NCI-H1105 (cell line): Measurements from ENCODE around the gene LRPPRC.

ENCODE experiments used
- DNase-seq: peaks from one replicate; lab custom pipeline; 2025; lab: John Stamatoyannopoulos, UW

LRPPRC gene

DNA sequence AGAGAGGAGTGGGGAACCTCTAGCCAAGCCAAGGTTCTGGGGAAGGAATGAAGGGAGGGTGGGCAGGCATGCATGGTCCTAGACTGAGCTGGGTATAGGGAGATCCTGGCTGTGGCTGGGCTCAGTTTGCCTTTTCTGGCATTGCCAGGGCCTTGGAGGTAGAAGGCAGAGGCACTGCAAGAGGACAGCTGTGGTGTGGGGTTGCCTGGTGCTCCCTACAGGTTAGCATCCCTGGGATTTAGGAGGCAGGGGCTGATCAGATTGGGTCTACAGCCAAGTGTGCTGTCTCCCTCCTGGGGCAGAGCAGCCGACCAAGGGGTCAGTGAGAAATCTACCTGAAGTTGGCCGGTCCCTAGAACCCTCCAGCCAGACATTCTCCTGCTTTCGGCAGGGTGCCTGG, 141.1 kb downstream of the LRPPRC start:
- no peak for DNase-seq

DNA sequence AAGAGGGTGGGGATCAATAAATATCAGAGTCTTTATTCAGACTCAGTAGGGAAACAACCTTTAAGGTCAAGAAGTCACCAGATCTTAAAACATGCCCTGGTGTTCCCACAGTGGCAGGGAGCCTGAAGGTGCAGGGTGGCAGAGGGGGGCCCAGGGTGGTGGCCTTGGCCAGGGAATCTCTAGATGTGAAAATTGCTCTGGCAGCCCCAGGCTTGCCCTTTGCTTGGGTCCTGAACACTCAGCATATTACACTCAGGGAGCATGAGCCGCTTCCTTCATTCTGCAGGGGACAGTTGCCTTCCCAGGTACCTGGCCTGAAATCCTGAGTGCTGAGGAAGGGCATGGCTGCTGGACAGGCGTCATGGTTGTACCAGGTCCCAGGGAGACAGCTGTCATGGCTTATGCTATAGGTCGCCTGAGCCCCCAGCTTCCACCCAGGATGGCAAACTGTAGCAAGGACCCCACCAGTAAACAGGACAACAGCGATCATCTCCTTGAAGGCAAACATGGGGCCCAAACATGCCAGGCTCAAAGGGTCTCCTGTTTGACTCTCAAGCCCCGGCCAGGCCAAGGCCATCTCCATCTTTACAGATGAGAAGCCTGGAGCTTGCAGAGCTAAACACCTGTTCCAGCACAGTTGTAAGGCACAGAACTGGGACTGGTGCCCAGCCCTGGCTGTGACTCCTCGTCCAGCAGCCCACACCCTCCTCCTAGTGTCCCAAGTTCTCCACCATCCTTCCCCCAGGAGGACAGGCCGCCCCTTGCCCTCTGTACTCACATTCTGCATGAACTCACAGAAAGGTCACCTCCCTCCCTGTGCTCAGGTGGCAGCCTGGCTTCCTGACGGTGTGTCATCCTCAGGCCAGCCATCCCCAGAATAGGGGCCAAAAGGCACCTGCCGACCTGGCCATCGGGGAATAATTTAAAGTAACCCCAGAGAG, 142.4 kb downstream of the LRPPRC start:
- DNase-seq: no peak

DNA sequence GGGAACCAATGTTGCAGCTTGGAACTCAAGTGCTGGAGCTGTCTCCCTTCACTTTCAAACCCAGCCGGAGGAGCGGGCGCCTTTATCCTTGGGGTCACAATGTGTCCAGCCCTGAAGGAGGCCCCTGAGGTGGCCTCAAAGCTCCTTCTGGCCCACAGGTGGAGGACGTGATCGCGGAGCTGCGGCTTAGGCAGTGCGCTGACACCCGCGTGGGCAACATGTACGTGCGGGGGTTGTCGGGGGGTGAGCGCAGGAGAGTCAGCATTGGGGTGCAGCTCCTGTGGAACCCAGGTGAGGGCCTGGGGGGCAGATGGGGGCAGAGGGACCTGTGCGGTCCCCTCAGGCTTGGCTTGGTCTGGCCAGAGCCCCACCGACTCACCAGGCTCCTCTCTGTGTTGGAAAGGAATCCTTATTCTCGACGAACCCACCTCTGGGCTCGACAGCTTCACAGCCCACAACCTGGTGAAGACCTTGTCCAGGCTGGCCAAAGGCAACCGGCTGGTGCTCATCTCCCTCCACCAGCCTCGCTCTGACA, 143.5 kb downstream of the LRPPRC start:
- no peak for DNase-seq

DNA sequence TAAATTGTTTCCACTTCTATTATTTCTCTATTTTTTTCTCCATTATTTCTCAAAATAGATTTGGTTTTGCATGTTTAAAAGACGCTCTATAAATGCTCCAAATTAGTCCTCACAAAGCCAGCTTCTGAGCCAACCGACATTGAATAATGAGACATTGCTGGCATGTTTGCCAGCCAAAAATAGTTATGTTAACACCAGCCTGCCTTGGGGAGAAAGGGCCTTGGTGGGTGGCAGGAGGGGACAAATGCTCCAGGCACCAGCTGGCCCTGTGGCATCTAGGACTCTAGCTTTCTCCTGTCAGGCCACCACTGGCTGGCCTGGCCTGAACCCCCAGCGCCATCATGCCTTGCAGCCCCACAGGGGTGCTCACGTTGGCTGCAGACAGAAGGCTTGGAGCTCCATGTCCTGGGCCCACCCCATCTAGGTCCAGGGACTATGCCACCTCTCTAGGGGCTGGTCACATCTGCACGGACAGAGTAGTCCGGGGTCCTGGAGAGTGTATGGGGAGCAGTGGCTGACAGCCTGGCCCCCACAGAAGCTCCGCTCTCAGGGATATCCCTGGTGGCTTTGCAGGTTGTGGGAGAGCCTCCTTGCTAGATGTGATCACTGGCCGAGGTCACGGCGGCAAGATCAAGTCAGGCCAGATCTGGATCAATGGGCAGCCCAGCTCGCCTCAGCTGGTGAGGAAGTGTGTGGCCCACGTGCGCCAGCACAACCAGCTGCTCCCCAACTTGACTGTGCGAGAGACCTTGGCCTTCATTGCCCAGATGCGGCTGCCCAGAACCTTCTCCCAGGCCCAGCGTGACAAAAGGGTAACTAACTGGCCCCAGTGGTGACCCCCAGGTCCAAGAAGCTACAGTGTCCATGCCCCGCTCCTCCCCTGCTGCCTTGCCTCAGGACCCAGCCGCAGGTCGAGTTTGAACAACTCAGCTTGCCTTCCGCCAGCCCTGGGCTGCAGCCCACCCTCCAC, 144.5 kb downstream of the LRPPRC start:
- no peak for DNase-seq

DNA sequence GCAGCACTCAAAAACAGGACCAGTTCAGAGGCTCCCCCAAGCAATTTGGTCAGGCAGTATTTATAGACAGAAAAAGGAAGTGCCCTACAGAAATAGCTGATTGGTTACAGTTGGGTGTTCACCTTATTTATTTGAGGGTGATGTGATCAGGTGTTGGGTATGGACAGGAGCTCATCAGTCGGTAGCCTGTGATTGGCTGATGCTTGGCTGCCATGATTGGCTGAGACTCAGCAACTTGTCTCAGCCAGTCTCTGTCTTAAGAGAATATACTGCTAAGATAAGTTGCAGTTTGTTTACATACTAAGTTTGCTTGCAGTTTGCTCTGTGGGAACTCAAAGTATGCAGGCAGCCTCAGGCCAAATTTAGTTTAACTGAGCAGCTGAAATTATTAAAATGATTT, 147.6 kb downstream of the LRPPRC start:
- DNase-seq: no peak

DNA sequence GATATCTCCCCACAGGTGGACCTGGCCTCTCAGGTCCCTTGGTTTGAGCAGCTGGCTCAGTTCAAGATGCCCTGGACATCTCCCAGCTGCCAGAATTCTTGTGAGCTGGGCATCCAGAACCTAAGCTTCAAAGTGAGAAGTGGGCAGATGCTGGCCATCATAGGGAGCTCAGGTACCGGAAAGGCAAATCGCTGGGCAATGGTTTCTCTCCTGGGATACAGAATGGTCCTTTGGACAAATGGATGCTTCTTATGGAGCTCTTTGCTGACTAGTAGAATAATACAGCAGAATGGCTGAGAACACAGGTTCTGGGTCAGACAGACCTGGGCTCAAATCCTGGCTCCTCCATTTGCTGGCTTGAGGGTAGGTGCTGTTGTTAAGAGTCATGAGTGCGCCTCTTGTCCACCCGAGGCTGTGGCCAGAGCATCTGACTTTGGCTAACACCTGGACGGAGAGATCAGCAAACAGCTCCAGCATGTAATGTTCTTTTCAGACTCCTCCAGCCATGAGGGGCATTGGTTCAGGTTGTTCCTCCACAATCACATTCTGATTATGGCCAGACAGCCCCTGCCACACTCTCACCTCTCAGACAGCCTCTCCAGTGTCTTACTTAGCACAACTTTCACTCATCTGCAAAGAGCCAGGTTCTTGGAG, 149.5 kb downstream of the LRPPRC start:
- no peak for DNase-seq

DNA sequence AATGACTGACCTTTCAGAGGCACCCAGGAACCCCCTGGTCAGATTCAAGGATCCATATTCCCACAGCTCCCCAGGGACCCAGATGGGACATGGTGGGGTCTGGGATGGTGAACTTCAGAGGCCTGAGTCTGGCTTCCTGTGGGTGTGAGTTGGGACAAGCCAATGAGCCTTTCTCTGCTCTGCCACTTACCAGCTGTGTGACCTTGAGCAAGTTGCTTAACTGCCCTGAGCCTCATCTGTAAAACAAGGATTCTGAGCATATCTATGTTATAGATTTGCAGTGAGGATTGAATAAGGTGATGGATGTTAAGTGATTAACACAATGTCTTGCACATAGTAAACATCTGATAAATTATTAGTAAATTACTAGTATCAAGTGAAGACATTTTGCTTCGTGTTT, 150.6 kb downstream of the LRPPRC start:
- DNase-seq: no peak

DNA sequence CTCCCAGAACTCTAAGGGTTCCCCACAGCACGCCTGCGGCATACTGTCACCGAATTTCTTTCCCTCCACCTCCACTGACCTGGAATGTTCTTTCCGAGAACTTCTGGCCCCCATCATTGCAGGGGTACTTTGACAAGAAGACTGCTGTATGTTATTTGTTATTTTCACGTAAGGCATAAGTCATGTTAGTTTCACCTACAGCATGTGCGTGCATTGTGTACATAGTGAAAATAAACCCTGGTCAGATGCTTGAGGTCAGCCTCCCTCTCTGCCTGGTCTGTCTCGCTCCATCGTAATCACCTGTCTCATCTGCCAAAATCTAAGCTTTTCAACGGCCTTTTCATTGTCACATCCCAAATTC, 152.9 kb downstream of the LRPPRC start:
- no peak for DNase-seq

DNA sequence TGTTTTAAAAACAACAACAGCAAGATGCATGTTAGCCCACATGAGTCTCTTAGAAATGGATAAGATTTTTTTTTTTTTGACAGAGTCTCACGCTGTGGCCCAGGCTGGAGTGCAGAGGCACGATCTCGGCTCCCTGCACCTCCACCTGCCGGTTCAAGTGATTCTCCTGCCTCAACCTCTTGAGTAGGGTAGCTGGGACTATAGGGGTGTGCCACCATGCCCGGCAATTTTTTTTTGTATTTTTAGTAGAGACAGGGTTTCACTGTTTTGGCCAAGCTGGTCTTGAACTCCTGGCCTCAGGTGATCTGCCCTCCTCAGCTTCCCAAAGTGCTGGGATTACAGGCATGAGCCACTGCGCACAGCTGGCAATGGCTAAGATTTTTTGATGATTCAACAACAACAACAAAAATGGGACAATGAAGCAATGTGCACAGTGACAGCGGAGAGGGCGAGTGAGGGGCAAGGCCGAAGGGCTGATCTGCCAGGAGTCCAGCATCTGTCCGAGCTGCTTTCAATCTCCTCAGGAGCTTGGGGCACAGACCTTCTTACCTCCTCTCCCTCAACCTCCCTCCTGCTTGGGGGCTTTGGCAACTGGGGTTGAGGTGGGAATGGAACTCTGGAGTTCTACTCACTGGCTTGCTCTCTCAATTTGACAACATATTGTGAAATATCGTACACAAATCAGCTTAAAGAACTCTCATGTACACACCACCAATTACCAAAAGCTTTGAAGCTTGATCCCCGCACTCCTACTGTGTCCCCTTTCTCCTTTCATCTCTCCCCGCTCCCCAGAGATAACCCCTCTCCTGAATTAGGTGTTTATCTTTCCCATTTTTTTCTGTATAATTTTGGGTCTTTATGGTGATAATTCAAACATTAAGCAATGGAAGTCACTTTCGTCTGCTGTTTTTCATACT, 153.6 kb downstream of the LRPPRC start:
- no peak for DNase-seq

DNA sequence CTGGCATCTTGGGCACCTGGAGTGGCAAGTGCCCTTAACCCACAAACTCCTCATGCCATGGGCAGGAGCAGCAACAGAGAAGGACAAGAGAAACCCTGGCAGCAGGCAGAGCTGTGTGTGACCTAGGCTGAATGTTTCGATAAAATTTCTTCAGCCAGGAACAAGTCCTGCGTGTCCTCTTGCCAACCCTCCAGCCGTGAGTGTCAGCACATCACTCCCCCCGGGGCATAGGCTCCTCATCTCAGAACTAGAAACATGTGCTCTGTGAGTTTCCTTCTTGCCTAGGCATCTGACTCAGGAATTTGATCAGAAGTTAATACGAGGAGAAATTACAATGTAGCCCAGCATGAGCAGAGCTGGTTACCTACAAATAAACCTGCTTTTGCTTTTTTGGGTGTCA, 154.8 kb downstream of the LRPPRC start:
- no peak for DNase-seq

DNA sequence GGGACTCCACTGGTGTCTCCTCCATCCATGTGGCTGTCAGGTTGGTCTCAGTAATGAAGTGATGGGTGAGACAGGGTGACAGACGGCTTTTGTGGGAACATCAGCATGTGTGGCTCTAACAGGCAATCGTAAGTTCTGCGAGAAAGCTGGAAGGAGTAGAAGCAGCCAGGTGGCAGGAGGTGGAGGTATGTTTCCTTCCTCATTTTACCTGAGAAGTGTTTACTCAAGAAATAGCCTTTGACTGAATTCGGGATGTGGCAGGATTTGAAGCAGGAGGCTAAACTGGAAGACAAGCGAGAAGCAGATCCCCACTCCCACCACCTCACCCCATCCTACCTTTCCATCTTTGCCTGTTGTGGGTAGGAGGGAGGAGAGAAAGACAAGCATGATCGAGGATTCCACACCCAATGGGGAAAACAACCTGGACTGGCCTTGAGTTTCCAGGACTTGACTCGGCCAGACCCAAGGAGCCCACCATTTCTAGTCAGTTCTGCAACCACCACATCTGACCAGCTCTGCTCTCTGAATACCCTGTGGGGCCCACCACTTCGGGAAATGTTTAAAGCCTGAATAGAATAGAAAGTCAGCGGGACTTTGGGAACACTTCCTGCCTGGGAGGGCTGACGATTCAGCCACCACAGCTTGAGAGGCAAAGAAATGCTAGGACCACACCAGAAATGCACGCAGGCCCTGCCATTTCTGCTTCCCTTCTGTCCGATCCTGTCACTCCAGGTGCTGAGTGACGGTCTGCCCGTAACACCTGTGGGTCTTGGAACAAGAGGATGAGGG, 155.8 kb downstream of the LRPPRC start:
- DNase-seq: no peak

DNA sequence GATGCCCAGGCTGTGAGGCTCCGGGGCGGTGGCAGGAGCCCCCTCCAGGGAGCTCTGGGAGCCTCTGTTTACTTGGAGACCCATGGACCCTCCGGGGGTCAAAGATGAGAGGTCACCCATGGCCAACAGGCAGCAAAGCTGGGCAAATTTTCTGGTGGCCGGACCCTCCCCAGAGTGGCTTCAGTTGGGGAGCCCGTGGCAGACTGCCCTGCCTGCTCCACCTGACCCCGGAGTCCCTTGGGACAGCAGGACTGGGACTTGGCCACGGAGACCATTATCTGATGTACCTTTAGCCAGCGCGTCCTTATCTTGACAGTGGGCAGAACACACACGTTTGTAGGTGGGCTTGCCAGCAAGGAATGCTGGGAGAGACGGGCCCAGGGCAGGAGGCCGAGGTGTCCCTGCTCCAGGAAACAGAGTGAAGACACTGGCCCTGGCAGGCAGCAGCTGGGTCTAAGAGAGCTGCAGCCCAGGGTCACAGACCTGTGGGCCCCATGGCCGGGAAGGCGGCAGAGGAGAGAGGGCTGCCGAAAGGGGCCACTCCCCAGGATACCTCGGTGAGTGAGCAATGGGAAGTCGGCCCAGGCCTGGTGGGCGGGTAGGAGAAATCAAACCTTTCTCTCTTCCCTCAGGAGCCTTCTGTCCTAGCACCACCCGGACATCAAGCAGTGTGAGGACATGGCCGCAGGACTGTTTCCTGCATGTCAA, 157.1 kb downstream of the LRPPRC start, which contains the start of the genes ABCG5 and ABCG8:
Gene ABCG5 (minus strand): TSS at position 280 of the 708 bp plus-strand sequence. CDS start 160 bp downstream, at position 120.
Gene ABCG8 (plus strand): TSS at position 412 of the 708 bp plus-strand sequence. CDS start 83 bp downstream, at position 495.
- no peak for DNase-seq

DNA sequence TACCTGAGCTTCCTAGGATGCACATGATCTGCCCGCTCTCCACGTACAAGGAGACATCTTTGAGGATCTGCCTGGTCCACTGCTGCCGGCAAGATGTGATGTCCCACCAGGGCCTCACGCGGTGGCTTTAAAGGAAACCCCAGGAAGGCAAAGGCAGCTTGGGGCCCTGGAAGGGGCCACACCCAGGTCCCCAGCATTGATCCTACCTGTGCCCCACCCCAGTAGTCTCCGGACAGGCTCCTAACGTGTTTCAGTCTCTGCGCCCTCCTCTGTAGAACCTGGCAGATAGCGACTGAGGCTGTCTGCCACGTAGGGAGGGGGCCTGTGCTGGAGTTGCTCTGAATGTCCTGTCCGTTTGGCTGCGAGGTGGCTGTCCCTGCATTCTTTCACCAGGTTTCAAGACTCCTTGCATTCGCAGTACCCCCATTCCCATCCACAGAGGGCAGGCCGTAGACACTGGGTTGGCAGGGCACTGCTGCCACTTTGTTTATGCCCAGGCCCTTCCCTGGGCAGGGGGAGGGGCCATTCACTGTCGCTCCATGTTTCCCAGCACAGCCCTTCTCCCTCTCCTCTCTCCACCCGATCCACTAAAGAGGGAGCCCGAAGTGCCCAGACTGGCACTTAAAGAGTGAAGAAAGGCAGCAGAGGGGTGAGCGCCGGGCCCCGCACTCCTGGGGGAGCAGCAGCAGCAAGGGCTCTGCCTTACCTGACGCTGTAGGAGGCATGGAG, 157.8 kb downstream of the LRPPRC start:
- DNase-seq: no peak

DNA sequence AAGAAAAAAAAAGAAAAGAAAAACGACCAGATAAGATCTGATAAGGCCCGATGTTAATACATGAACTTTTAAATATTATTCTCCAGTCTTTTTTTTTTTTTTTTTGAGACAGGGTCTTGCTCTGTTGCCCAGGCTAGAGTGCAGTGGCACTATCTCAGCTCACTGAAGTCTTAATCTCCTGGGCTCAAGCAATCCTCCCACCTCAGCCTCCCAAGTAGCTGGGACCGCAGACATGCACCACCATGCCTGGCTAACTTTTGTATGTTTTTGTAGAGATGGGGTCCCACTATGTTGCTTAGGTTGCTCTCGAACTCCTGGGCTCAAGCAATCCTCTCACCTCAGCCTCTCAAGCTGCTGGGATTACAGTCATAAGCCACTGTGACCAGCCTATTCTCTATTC, 158.8 kb downstream of the LRPPRC start:
- DNase-seq: no peak
